Left lobe of liver (tissue), 1 donor: ENCODE data around the gene PARN. TPM values are rescaled to one million over a fixed set of nuclear protein-coding genes. Genes with fewer than 3 reads are reported as not detected.

Experiments used
- total RNA-seq: library from RNA; stranded (reverse); gene quantifications from one replicate; pipeline ENCODE4 v1.2.1, GENCODE V29; 2021
- donor health status: DM: no; HTN: yes; CAD: no.

PARN gene
- total RNA-seq, 1 donor from 2014 or later, result 14.5 TPM

Other genes with a start within 250 kb of the PARN start
- gene BFAR, start 2.7 kb upstream of the PARN start, total RNA-seq, result 17.5 TPM
- gene PLA2G10, start 64.0 kb upstream of the PARN start, total RNA-seq, result not detected
- gene NPIPA3, start 73.2 kb upstream of the PARN start, total RNA-seq, result 0.88 TPM
- gene NPIPA2, start 112.3 kb upstream of the PARN start, total RNA-seq, result 0.45 TPM
- 37.8 TPM for gene NOMO1, start 203.5 kb upstream of the PARN start, total RNA-seq